GM21717 (cell line): Measurements from ENCODE around the gene NDOR1.
A peak's percentile ranks its signal among the peaks of the same experiment; 100 is the strongest.

ENCODE experiments used
- ATAC-seq: cut with Tn5 transposase; IDR thresholded peaks from one replicate; pipeline ENCODE4 v1.9.1; 2021; ENCODE audit warnings: mild to moderate bottlenecking, moderate library complexity; ENCODE audit not compliant: unreplicated experiment

NDOR1 gene

GRCh38 chr9:137195525-137196220 is 9.8 kb upstream of the NDOR1 start:
- no peak for ATAC-seq

DNA sequence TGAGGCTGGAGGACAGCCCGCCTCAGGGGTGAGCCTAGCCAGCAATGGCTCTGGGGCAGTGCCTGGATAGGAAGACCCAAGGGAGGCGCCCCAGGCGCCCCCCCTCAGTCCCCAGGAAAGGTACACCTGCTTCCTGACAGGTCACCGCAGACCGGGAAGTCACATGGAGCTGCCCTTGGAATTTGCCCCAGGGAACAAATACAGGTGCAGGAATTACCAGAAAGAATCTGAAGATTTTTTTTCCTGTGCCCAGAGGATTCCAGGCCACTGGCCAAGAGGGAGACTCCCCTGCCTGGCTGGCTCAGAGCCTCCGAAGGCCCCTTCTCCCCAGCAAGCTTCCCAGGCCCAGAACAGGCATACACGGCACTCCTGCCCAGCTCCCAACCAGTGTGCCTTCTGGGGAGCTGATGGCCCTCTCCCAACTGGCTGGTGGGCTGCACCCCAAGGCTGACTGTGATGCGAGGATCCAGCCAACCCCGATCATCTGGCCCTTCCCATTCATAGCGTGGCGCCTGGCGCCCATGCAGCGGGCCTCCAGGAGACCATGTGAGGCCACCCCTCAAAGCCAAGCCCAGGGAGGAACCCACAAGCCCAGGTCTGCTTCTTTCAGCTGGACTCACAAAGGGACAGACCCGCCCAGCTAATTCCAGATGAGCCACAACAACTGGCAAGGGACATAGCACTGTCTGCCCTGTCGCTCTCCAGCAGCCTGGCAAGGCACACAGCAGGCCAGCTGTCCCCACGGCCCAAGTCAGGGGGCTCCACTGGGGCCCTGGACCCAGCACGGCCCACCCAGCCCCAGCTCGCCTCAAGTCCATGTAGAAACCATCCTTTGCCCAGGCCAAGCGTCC is 7.2 kb upstream of the NDOR1 start:
- ATAC-seq: no peak

DNA sequence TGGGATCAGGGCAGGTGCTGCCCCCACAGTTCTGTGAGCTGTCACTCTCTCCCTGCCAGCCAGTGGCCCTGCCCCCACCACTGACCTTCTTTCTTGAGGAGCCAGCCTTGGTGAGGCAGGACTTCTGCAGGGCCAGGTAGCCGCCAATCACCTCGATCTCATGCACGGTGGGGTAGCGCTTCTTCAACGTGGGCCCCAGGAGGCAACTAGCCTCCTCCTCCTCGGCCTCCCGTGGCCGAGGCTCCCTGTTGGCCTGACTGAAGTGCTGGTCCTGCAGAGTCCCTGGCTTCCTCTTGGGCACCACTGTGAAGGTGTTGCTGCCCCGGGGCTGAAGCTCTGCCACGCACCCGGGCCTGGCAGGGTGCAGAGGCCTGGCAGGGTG is 6.6 kb upstream of the NDOR1 start:
- no peak for ATAC-seq

- ATAC-seq: no peak
These were observed 5.9 kb upstream of the NDOR1 start for GRCh38 chr9:137199411-137200121.

- ATAC-seq: peak; percentile 81
These were observed 4.9 kb upstream of the NDOR1 start, which contains the start of gene TPRN for GRCh38 chr9:137200311-137201204. Gene TPRN (minus strand): TSS chr9:137200741. CDS start chr9:137200711, 30 bp downstream.

- ATAC-seq: no peak
These were observed 4.2 kb upstream of the NDOR1 start for GRCh38 chr9:137201205-137201868.

GRCh38 chr9:137202966-137203365 is 2.5 kb upstream of the NDOR1 start:
- ATAC-seq: no peak

GRCh38 chr9:137204731-137205125 is 772 bp upstream of the NDOR1 start:
- ATAC-seq: no peak

GRCh38 chr9:137206602-137207001 is 1.1 kb downstream of the NDOR1 start:
- ATAC-seq: no peak

GRCh38 chr9:137211532-137211931 is 6.0 kb downstream of the NDOR1 start:
- no peak for ATAC-seq

- ATAC-seq: no peak
These were observed 7.0 kb downstream of the NDOR1 start for GRCh38 chr9:137212520-137212919.

GRCh38 chr9:137213160-137214060 is 7.9 kb downstream of the NDOR1 start:
- ATAC-seq: no peak

DNA sequence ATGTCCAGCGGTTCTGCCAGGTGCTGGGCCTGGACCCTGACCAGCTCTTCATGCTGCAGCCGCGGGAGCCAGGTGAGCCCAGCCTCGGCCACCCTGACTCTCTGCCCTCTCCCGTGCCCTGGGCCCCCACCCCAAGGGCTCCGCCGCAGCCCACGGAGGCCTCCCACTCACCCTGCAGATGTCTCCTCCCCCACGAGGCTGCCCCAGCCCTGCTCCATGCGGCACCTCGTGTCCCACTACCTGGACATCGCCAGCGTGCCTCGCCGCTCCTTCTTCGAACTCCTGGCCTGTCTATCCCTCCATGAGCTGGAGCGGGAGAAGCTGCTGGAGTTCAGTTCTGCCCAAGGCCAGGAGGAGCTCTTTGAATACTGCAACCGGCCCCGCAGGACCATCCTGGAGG is 9.1 kb downstream of the NDOR1 start:
- no peak for ATAC-seq

DNA sequence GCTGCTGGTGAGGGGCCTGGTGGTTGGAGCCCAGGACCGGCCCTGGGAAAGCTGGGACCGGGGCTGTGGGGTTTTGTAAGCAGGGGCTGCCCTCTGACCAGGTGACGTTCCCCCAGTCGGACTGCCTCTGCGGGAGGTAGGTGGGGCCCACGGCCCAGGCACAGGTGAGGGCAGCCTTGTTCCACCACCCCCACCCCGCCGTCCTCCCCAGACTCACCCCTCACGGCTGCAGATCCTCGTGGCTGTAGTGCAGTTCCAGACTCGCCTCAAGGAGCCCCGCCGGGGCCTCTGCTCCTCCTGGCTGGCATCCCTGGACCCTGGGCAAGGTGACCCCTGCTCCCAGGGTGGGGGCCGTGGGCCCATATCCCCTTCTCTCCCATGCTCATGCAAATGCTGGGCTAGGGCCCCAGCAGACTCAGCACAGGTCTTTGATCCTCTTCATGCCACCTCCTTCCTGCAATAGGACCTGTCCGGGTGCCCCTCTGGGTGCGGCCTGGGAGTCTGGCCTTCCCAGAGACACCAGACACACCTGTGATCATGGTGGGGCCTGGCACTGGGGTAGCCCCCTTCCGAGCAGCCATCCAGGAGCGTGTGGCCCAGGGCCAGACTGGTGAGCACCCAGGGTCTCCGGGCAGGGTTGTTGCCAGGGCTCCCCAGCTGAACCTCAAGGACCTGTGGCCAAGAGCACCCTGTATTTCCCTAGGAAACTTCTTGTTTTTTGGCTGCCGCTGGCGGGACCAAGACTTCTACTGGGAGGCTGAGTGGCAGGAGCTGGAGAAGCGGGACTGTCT is 9.9 kb downstream of the NDOR1 start:
- no peak for ATAC-seq

- ATAC-seq: no peak
These were observed 10.9 kb downstream of the NDOR1 start for GRCh38 chr9:137216188-137216965.

- ATAC-seq: no peak
These were observed 12.0 kb downstream of the NDOR1 start for GRCh38 chr9:137217276-137218211.
